Heart left ventricle (tissue), 16 donors: ENCODE results near the gene FXR2. TPM values are rescaled to one million over a fixed set of nuclear protein-coding genes. Genes with fewer than 3 reads are reported as not detected.
A peak's percentile ranks its signal among the peaks of the same experiment; 100 is the strongest.
"Not testable (repeated sequence)": the region's sequence is repeated elsewhere in the genome, so short reads cannot be mapped to it uniquely, and the experiment has no call there.

Experiments
- ATAC-seq, 4 donors: fragments of 200-7000 bp; cut with Tn5 transposase; one replicate each; pipeline ENCODE4 v1.9.1; 2020 to 2022; ENCODE audit warnings: moderate library complexity in 4 of 4, mild to moderate bottlenecking in 3 of 4, moderate number of reproducible peaks in 1 of 4
- DNase-seq, 5 donors: peaks; one replicate each; pipeline ENCODE4 v3.0.0-alpha.2; 2020
- H3K27ac ChIP-seq, 12 donors: fragments of 200-600 bp; sonication (generic) in 4 of 12; one replicate each; pipeline versions ENCODE4 v1.5.0 to v1.8.0; 2016 to 2022; ENCODE audit warnings: mild to moderate bottlenecking in 2 of 12
- H3K27me3 ChIP-seq, 9 donors: fragments of 200-600 bp; sonication (generic) in 2 of 9; one replicate each; pipeline versions ENCODE4 v1.5.1 to v1.8.0; 2016 to 2022; ENCODE audit warnings: mild to moderate bottlenecking in 3 of 9
- H3K36me3 ChIP-seq, 9 donors: fragments of 200-600 bp; sonication (generic) in 2 of 9; one replicate each; pipeline versions ENCODE4 v1.5.0 to v1.8.0; 2018 to 2022; ENCODE audit warnings: mild to moderate bottlenecking in 2 of 9
- H3K4me1 ChIP-seq, 12 donors: fragments of 200-600 bp; sonication (generic) in 4 of 12; one replicate each; pipeline versions ENCODE4 v1.5.0 to v1.8.0; 2016 to 2022; ENCODE audit warnings: mild to moderate bottlenecking in 3 of 12
- H3K4me3 ChIP-seq, 12 donors: fragments of 200-600 bp; sonication (generic) in 4 of 12; one replicate each; pipeline versions ENCODE4 v1.5.0 to v1.8.0; 2017 to 2022; ENCODE audit warnings: mild to moderate bottlenecking in 9 of 12, moderate library complexity in 4 of 12
- H3K9me3 ChIP-seq, 12 donors: fragments of 200-600 bp; sonication (generic) in 4 of 12; one replicate each; pipeline versions ENCODE4 v1.5.0 to v1.8.0; 2016 to 2022; ENCODE audit warnings: mild to moderate bottlenecking in 1 of 12
- POLR2A ChIP-seq, 2 donors: fragments of 450-650 bp; IDR thresholded peaks; one replicate each; pipeline ENCODE4 v1.6.1; 2017; ENCODE audit warnings: antibody characterized with exemption in 2 of 2, mild to moderate bottlenecking in 2 of 2, moderate library complexity in 2 of 2
- WGBS, 4 donors: extraction: QIAGEN DNeasy Blood & Tissue Kit in 2 of 4; methylation state at CpG; one replicate each; pipeline versions ENCODE4 v1.1.5 to v1.1.7; 2013 to 2018; 5-methylcytosine and 5-hydroxymethylcytosine counted together
- intact Hi-C, 10 donors: fragments of 100-400 bp; cut with DNase I; formaldehyde crosslinking; loops; one replicate each; pipeline versions ENCODE4 v1.11.1 to v1.14.2; 2022
- polyA plus RNA-seq, 2 donors: library from polyadenylated mRNA; stranded (reverse); fragments of 200-250 nt; gene quantifications; one replicate each; pipeline ENCODE4 v1.2.3, GENCODE V29; 2013
- total RNA-seq, 9 donors: library from RNA; depleted of rRNA in 2 of 9; stranded (reverse); fragments of >200 nt in 2 of 9; fragmentation: NEBNext Ultra II Directional in 3 of 9; extraction: Animal tissue kit (Norgen Biotek cat#: 25700) in 3 of 9; gene quantifications; one replicate each; pipeline versions ENCODE4 v1.1.0 to v1.2.4, GENCODE V29; 2016 to 2023
- TF ChIP-seq, protein P1 (sequence below), 12 donors: fragments of 200-600 bp; sonication (generic) in 4 of 12; IDR thresholded peaks; one replicate each; pipeline versions ENCODE4 v1.5.0 to v1.8.0; 2018 to 2022; ENCODE audit warnings: antibody characterized with exemption in 12 of 12, mild to moderate bottlenecking in 5 of 12
- donor health status: ischemic (EF 13 %, LVEDD 7.1; RV severe dilation, severe dysfunction).
- donor health status: healthy with polysubstance abuse.
- donor health status: DM: no; HTN: yes; CAD: no.
- donor health status: DM: no; HTN: no; CAD: no.
- donor health status: ischemic (EF 25% LVEDD 6.9; RV normal size, moderate dysfunction).
- donor health status: ischemic (EF 25% LVEDD 5.7; RV mildly dilated, moderate dysfunction).
- donor health status: healthy.
- donor health status: DM: yes; HTN: yes; CAD: no.
- donor health status: ischemic (EF 35%, LVEDD 5.7; RV mildly dilated, moderate dysfunction).
- donor health status: nonischemic (EF 11% LVEDD 7.7; RV severe dilation, severe dysfunction).
- donor health status: DM: yes; HTN: yes; CAD: no.
- donor health status: PGD.
- donor health status: ischemic (EF 29% LVEDD 5.4; RV normal size, mild dysfunction).
- donor health status: nonischemic (EF 23%, LVEDD 6.1; RV moderate dilation, normal function).

Gene FXR2
- total and polyA plus RNA-seq, 11 donors = 68.0 to 123 (median 98.6) TPM

DNA sequence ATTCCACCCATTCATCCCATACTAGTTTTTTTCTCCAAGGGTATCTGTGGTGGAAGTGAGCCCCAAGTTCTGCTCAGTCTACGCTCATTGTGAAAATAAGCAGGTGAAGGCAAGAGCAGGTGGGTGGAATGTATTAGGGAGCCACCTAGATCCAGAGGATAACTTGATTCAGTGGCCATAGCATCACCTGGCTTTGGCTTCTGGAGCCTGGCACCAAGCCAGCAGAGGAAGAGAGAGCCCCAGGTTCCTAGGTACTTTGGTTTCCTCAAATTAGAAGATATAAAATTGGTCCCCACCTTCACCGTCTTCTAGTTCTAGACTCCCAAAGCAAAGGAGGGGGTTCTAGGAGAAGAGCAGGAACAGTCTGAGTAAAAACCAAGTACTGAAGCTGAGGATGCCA lies 4.1 kb downstream of the FXR2 start:
- no peaks in the 10 kb centered on the region for H3K27me3 ChIP-seq
- no peak overlapping the region for H3K4me3 ChIP-seq
- no peaks in the 10 kb centered on the region for H3K9me3 ChIP-seq
- peaks cover 4 to 59% (median 36%) of the 10 kb centered on the region in 12 donors for H3K4me1 ChIP-seq
- intact Hi-C loops = no loop called here
- H3K27ac ChIP-seq = peak overlapping the region in 1 of 12 donors; percentile 15
- H3K36me3 ChIP-seq = peaks cover 0 to 29% (median 12%) of the 10 kb centered on the region in 9 donors
- DNase-seq (no peak), ATAC-seq (no peak)
- TF ChIP-seq, protein P1, sequence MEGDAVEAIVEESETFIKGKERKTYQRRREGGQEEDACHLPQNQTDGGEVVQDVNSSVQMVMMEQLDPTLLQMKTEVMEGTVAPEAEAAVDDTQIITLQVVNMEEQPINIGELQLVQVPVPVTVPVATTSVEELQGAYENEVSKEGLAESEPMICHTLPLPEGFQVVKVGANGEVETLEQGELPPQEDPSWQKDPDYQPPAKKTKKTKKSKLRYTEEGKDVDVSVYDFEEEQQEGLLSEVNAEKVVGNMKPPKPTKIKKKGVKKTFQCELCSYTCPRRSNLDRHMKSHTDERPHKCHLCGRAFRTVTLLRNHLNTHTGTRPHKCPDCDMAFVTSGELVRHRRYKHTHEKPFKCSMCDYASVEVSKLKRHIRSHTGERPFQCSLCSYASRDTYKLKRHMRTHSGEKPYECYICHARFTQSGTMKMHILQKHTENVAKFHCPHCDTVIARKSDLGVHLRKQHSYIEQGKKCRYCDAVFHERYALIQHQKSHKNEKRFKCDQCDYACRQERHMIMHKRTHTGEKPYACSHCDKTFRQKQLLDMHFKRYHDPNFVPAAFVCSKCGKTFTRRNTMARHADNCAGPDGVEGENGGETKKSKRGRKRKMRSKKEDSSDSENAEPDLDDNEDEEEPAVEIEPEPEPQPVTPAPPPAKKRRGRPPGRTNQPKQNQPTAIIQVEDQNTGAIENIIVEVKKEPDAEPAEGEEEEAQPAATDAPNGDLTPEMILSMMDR (IDR thresholded peaks at IDR 0.05) = no peak
- no peak for TF ChIP-seq POLR2A (IDR thresholded peaks at IDR 0.05)
- WGBS, 4 donors = 96 to 98% (median 97%) methylated on average over 2 of the region's 2 CpGs

DNA sequence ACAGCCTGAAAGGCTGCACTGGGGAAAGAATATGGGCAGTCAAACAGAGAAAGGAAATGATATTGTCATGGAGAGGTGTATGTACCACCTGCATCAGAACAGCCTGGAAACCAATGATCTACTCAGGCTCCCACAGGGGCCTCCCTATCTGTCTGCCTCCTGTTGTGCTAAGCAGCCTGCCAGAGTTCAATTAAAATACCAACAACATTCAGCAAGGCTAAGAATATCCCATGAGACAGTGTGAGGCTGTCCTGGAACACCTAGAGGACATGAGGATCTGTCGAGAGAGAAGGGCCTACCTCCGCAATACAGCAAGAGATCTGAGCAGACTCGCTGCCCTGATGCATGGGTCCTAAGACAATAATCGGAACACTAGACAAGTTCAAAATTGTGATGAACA lies 8.4 kb downstream of the FXR2 start:
- H3K4me3 ChIP-seq = no peak overlapping the region
- no peaks in the 10 kb centered on the region for H3K27me3 ChIP-seq
- DNase-seq (peak in 2 of 5 donors; percentile 40 to 51), ATAC-seq (peak; percentile 96 to 99 (median 97))
- peaks cover 0 to 39% (median 15%) of the 10 kb centered on the region in 12 donors for H3K4me1 ChIP-seq
- 64 to 65% (median 64%) methylated on average over 4 of the region's 4 CpGs for WGBS, 4 donors
- no peaks in the 10 kb centered on the region for H3K9me3 ChIP-seq
- H3K36me3 ChIP-seq = peaks cover 5 to 71% (median 51%) of the 10 kb centered on the region in 9 donors
- H3K27ac ChIP-seq = peak overlapping the region; percentile 48 to 93 (median 82)
- intact Hi-C loops = no loop called here
- TF ChIP-seq, protein P1 (IDR thresholded peaks at IDR 0.05) = no peak
- peak in 1 of 2 donors; percentile 13 for TF ChIP-seq POLR2A (IDR thresholded peaks at IDR 0.05)

DNA sequence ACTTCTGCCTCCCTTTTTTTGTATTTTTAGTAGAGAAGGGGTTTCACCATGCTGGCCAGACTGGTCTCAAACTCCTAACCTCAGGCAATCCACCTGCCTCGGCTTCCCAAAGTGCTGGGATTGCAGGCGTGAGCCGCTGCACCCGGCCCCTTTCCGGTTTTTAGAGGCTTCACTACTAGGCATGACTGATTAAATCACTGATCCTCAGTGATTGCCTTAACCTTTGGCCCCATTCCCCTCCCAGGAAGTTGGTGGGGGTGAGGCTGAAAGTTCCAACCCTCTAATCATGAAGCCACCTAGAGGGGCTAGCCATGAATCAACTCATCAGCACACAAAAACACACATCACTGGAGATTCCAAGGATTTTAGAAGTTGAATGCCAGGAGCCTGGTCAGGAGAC lies 17.1 kb downstream of the FXR2 start:
- peaks cover 19 to 97% (median 96%) of the 10 kb centered on the region in 9 donors for H3K36me3 ChIP-seq
- 83 to 97% (median 88%) methylated on average over 5 of the region's 5 CpGs for WGBS, 4 donors
- H3K4me3 ChIP-seq, H3K9me3 ChIP-seq, H3K27me3 ChIP-seq, intact Hi-C loops, DNase-seq, ATAC-seq, H3K27ac ChIP-seq, H3K4me1 ChIP-seq: not testable (repeated sequence)

DNA sequence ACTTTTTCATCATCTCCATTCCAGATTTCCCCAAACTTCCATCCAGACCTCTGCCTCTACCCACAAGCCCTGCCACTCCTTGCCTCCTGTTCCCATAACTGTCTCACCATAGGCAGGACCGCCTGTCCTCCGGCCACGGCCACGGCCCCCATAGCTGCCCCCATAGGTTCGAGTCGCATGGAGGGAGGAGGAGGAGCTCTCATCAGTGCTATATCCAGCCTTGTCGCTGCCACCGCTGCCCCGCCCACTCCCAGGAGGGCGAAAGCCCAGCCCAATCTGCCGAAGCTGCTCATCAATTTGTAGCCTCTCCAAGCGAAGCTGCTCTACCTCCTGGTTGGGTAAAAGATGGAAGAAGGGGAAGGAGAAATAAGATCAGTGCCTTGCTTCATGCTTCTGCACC lies 21.4 kb downstream of the FXR2 start:
- WGBS, 4 donors = 76 to 80% (median 79%) methylated on average over 12 of the region's 12 CpGs
- no peaks in the 10 kb centered on the region for H3K27me3 ChIP-seq
- H3K4me3 ChIP-seq = no peak overlapping the region
- no peak for DNase-seq
- ATAC-seq = no peak
- intact Hi-C loops = no loop called here
- H3K36me3 ChIP-seq = peaks cover 6 to 81% (median 74%) of the 10 kb centered on the region in 9 donors
- no peak overlapping the region for H3K27ac ChIP-seq
- H3K4me1 ChIP-seq = peaks cover 3 to 16% (median 13%) of the 10 kb centered on the region in 12 donors
- no peaks in the 10 kb centered on the region for H3K9me3 ChIP-seq
- TF ChIP-seq, protein P1 (IDR thresholded peaks at IDR 0.05) = no peak
- no peak for TF ChIP-seq POLR2A (IDR thresholded peaks at IDR 0.05)

DNA sequence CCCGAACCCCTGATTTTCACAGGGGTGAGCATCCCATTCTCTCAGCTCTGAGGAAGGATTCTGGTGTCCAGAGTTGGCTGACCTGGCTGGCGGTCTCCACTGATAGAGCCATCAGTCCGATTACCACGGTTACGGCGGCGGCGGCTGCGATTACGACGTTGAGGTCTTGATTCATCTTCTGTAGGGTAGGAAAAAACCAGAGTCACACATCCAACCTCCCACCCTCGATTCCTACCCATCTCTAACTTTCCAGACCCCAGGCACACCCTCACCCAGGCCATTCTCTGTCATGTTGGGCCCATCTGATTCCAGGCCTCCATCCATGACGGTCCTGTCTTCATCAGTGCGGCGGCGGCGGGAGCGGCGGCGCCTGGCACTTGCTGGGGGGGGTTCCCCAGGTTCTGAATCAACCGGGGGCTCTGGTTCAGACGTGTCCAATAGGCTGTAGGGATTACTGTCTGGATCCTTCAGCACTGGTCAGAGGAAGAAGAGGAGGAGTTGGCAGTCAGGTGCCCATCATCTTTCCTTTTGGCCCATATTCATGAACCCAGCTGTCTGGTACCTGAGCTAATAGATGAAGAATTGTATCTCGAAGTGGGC lies 22.2 kb downstream of the FXR2 start:
- WGBS, 4 donors = 89 to 94% (median 94%) methylated on average over 23 of the region's 23 CpGs
- DNase-seq (no peak), ATAC-seq (no peak)
- no peaks in the 10 kb centered on the region for H3K27me3 ChIP-seq
- peaks cover 3 to 24% (median 15%) of the 10 kb centered on the region in 12 donors for H3K4me1 ChIP-seq
- H3K9me3 ChIP-seq = no peaks in the 10 kb centered on the region
- H3K36me3 ChIP-seq = peaks cover 6 to 83% (median 74%) of the 10 kb centered on the region in 9 donors
- no peak overlapping the region for H3K27ac ChIP-seq
- intact Hi-C loops = no loop called here
- TF ChIP-seq, protein P1 (IDR thresholded peaks at IDR 0.05) = no peak
- TF ChIP-seq POLR2A (IDR thresholded peaks at IDR 0.05) = no peak
- H3K4me3 ChIP-seq = no peak overlapping the region
